Stomach (tissue), 4 donors: ENCODE results near the gene NPIPA7.
"Not testable (repeated sequence)": the region's sequence is repeated elsewhere in the genome, so short reads cannot be mapped to it uniquely, and the experiment has no call there.

Source experiments
- CTCF ChIP-seq, 7 experiments: fragments of 450-650 bp in 4 of 7; fragments of 200-600 bp in 3 of 7; sonication (generic) in 3 of 7; IDR thresholded peaks; one replicate each; pipeline ENCODE4 v1.5.1; 2016 to 2019; ENCODE audit warnings: antibody characterized with exemption in 7 of 7, control low read depth in 2 of 7, mild to moderate bottlenecking in 1 of 7
- POLR2A ChIP-seq, 4 donors: fragments of 450-650 bp; IDR thresholded peaks; one replicate each; pipeline ENCODE4 v1.6.1; 2016; ENCODE audit warnings: antibody characterized with exemption in 4 of 4, control low read depth in 2 of 4, mild to moderate bottlenecking in 1 of 4, moderate library complexity in 1 of 4
- POLR2AphosphoS5 ChIP-seq, 3 donors: sonication (generic); formaldehyde crosslinking; IDR thresholded peaks; one replicate each; pipeline ENCODE4 v1.6.1; 2016; ENCODE audit warnings: antibody characterized with exemption in 3 of 3

- TF ChIP-seq CTCF, POLR2A, POLR2AphosphoS5 (IDR thresholded peaks at IDR 0.05): not testable (repeated sequence)
Measured at GRCh38 chr16:16331466-16331865, 47.5 kb upstream of the NPIPA7 start.
